ENCODE results near the gene TEX22. TPM values are rescaled to one million over a fixed set of nuclear protein-coding genes. Genes with fewer than 3 reads are reported as not detected.

The TEX22 gene
- total RNA-seq, 3 donors from 2014 or later: 0.84 to 2.0 (median 0.95) TPM

GRCh38 chr14:105395538-105395854 is 2.8 kb upstream of the TEX22 start:
- Histone ChIP-seq H3K9me3 (no peaks in the 10 kb centered on the region), H3K4me1 (ENCODE audit: low read depth) (peaks cover 10% of the 10 kb centered on the region), H3K4me3 (no peak overlapping the region), H3K36me3 (ENCODE audit: low read depth) (no peaks in the 10 kb centered on the region)
- intact Hi-C loops (cut with DNase I, micrococcal nuclease): no loop called here
- DNase-seq (peak in 1 of 3 donors; percentile 36), ATAC-seq (no peak)
- TF ChIP-seq CTCF (IDR thresholded peaks at IDR 0.05): no peak

- ATAC-seq (no peak), DNase-seq (peak in 2 of 3 donors; percentile 45 to 57)
- Histone ChIP-seq H3K4me3 (no peak overlapping the region), H3K36me3 (ENCODE audit: low read depth) (no peaks in the 10 kb centered on the region), H3K9me3 (no peaks in the 10 kb centered on the region), H3K4me1 (ENCODE audit: low read depth) (peaks cover 10% of the 10 kb centered on the region)
- intact Hi-C loops (cut with DNase I, micrococcal nuclease): no loop called here
- no peak for TF ChIP-seq CTCF (IDR thresholded peaks at IDR 0.05)
Observed at GRCh38 chr14:105397350-105397931, 897 bp upstream of the TEX22 start.

GRCh38 chr14:105398726-105399465 is 558 bp downstream of the TEX22 start:
- DNase-seq (peak in 1 of 3 donors; percentile 33), ATAC-seq (peak; percentile 58)
- intact Hi-C loops (cut with DNase I, micrococcal nuclease): no loop called here
- Histone ChIP-seq H3K36me3 (ENCODE audit: low read depth) (no peaks in the 10 kb centered on the region), H3K9me3 (no peaks in the 10 kb centered on the region), H3K4me1 (ENCODE audit: low read depth) (peaks cover 10% of the 10 kb centered on the region), H3K4me3 (peak overlapping the region; percentile 63)
- no peak for TF ChIP-seq CTCF (IDR thresholded peaks at IDR 0.05)

- no peaks in the 10 kb centered on the region for H3K36me3 ChIP-seq (ENCODE audit: low read depth)
- no peaks in the 10 kb centered on the region for H3K9me3 ChIP-seq
- TF ChIP-seq CTCF (IDR thresholded peaks at IDR 0.05): no peak
- intact Hi-C loops (cut with DNase I, micrococcal nuclease): no loop called here
- H3K4me1 ChIP-seq (ENCODE audit: low read depth): peaks cover 10% of the 10 kb centered on the region
- ATAC-seq: no peak
- peak in 1 of 3 donors; percentile 51 for DNase-seq
- no peak overlapping the region for H3K4me3 ChIP-seq
Observed at GRCh38 chr14:105399466-105399775, 1.1 kb downstream of the TEX22 start.

GRCh38 chr14:105400016-105400415 is 1.7 kb downstream of the TEX22 start:
- no peaks in the 10 kb centered on the region for H3K9me3 ChIP-seq
- H3K4me1 ChIP-seq (ENCODE audit: low read depth): peaks cover 10% of the 10 kb centered on the region
- DNase-seq (peak in 2 of 3 donors; percentile 15 to 38), ATAC-seq (no peak)
- intact Hi-C loops (cut with DNase I, micrococcal nuclease): no loop called here
- TF ChIP-seq CTCF (IDR thresholded peaks at IDR 0.05): no peak
- no peaks in the 10 kb centered on the region for H3K36me3 ChIP-seq (ENCODE audit: low read depth)
- H3K4me3 ChIP-seq: no peak overlapping the region

Measured in mucosa of descending colon (tissue), 3 donors.